Neural cell (in vitro differentiated cells): Measurements from ENCODE around the gene DMKN.

Experiments used
- CTCF ChIP-seq: fragments of 450-650 bp; IDR thresholded peaks from 2 replicates; pipeline ENCODE4 v1.5.1; 2014; ENCODE audit warnings: antibody characterized with exemption, mild to moderate bottlenecking, moderate library complexity; ENCODE audit not compliant: poor library complexity, severe bottlenecking
- EP300 ChIP-seq: fragments of 450-650 bp; conservative IDR thresholded peaks from 2 replicates; pipeline ENCODE4 v1.6.1; 2014; ENCODE audit warnings: antibody characterized with exemption, mild to moderate bottlenecking, moderate library complexity; ENCODE audit not compliant: poor library complexity, severe bottlenecking

- no peak for TF ChIP-seq CTCF
- no peak for TF ChIP-seq EP300
Observed at GRCh38 chr19:35531291-35531690, 17.8 kb upstream of the DMKN start.
